DMS53 treated with DMSO at 0.1 percent for 48 hours (cell line): ENCODE measurements around the gene MBNL1.
A peak's percentile ranks its signal among the peaks of the same experiment; 100 is the strongest.
"Not testable (repeated sequence)": the region's sequence is repeated elsewhere in the genome, so short reads cannot be mapped to it uniquely, and the experiment has no call there.

Experiments
- DNase-seq: peaks from one replicate; lab custom pipeline; 2025; ENCODE audit not compliant: unreplicated experiment; lab: John Stamatoyannopoulos, UW

The MBNL1 gene

GRCh38 chr3:152396867-152397266, 128.1 kb downstream of the MBNL1 start:
- no peak for DNase-seq

DNA sequence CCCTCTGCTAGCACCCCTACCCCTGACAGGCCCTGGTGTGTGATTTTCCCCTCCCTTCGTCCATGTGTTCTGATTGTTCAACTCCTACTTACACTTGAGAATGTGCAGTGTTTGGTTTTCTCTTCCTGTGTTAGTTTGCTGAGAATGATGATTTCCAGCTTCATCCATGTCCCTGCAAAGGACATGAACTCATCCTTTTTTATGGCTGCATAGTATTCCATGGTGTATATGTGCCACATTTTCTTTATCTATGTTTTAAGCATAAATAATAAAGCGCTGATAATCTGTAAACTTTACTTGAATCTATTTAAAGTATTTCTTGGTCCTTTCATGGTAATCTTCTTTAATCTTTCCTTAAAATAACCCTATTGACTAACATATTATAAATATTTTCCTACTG, 128.6 kb downstream of the MBNL1 start:
- DNase-seq, result not testable (repeated sequence)

GRCh38 chr3:152398495-152398894, 129.8 kb downstream of the MBNL1 start:
- no peak for DNase-seq

DNA sequence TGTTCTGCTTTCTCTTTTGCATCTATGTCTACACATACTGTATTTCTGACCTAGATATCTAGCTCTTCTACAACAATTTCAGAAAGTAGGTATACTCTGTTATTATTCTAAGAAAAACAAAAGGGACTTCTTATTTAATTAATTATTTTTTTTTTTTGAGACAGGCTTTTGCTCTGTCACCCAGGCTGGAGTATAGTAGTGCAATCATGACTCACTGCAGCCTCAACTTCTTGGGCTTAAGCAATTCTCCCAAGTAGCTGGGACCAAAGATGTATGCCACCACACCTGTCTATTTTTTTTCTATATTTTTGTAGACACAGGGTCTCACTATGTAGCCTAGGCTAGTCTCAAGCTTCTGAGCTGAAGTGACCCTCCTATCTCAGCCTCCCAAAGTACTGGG, 130.6 kb downstream of the MBNL1 start:
- no peak for DNase-seq

DNA sequence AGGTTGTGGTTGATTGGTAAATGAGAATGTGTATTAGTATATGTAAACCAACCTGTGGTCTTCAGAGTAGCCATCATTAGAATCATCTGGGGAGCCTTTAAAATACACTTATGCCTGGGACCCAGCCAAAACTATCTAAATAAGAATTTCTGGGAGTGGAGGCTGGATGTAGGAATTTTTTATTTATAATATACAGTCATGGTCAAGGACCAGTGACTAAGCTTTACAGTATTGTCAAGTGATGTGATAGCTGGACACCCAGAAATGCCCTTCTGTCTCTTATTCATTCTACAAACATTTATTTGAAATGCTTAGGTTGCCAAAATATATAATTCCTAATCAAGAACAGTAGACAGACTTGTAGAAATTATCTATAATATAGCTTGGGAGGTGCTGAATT, 132.2 kb downstream of the MBNL1 start:
- no peak for DNase-seq

GRCh38 chr3:152402695-152403451, 134.1 kb downstream of the MBNL1 start:
- peak; percentile 52 for DNase-seq

- DNase-seq, result no peak
Measured at GRCh38 chr3:152403632-152404066, 134.9 kb downstream of the MBNL1 start.

DNA sequence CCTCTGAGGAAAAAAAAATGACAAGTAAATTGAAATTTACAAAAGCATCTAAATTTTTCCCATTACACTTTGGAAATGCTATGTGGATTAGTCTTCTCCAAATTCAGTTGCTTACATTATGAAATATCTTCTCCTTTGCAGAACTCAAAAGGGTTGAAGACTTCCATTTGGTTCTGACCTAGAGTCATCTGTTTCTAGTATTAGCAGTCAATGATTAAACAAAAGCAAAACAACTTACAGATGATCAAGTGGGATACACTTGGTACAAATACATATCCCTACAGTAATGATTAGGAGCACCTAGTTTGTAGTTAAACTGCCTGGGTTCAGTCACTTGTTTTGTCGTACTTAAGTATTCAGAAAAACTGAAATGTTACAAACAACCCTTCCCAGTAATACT, 136.2 kb downstream of the MBNL1 start:
- DNase-seq, result no peak

GRCh38 chr3:152405915-152406802, 137.4 kb downstream of the MBNL1 start:
- no peak for DNase-seq

- DNase-seq, result no peak
Measured at GRCh38 chr3:152413240-152413639, 144.5 kb downstream of the MBNL1 start.

DNA sequence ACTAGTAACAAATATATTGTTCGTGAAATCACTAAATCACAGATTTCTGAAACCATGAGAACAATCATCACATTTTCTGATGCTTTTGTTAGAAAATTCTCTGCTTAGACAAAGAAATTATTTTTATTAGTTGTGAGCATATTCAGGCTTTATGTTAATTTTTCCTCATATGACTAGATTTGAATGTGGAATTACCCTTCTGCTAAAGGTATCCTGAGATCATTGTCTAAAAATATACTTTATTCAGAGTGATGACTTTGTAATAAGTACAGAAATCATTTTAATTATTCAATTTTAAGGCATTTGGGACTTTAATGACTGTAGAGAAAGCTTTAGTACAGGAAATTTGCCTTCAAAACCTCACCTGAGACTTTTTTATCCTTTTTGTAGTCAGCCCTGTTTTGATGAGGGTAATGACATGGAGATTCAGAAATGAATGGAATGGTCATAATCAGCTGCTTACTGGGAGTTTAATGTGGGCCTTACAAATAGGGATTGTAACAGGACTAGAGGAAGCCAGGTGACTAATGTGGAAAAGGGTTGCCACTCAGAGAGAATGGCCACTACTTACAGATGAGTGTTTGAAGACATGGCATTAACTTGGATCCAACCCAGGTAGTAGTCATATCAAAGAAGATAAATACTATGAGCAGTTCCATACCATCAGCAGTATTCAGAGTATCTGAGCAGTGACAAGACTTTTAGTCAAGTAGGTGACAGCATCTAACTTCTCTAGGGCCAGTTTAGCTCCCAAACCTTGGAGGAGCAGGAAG, 148.3 kb downstream of the MBNL1 start:
- no peak for DNase-seq

- no peak for DNase-seq
Measured at GRCh38 chr3:152419748-152420147, 151.0 kb downstream of the MBNL1 start.

GRCh38 chr3:152421162-152421561, 152.4 kb downstream of the MBNL1 start:
- DNase-seq, result no peak

- no peak for DNase-seq
Measured at GRCh38 chr3:152426393-152426792, 157.7 kb downstream of the MBNL1 start.

DNA sequence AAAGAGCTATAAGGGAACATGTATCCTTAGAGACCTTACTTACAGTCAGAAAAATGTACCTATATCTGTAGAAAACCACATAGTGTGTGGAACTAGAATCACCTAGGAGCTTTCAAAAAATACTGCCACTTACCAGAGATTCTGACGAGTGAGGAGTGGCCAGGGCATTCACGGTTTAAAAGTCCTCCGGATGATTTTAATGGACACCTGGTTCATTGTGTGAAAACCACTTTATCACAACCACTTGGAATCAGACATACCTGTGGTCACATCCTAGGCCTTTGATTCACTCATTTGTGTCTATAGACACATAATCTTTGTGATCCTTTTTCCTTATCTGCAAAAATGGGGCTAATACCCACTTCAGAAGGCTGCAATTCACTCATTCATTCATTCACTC, 159.8 kb downstream of the MBNL1 start:
- no peak for DNase-seq

GRCh38 chr3:152430223-152431002, 161.7 kb downstream of the MBNL1 start:
- no peak for DNase-seq

DNA sequence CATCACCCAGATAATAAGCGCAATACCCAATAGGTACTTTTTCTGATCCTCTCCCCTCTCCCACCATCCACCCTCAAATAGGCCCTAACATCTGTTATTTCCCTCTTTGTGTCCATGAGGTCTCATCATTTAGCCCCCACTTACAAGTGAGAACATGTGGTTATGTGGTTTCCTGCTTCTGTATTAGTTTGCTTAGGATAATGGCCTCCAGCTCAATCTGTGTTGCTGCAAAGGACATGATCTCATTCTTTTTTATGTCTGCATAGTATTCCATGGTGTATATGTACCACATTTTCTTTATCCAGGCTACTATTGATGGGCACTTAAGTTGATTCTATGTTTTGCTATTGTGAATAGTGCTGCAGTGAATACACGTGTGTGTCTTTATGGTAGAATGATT, 165.4 kb downstream of the MBNL1 start:
- no peak for DNase-seq

- not testable (repeated sequence) for DNase-seq
Measured at GRCh38 chr3:152435210-152435609, 166.5 kb downstream of the MBNL1 start.

GRCh38 chr3:152436707-152437590, 168.2 kb downstream of the MBNL1 start:
- no peak for DNase-seq

DNA sequence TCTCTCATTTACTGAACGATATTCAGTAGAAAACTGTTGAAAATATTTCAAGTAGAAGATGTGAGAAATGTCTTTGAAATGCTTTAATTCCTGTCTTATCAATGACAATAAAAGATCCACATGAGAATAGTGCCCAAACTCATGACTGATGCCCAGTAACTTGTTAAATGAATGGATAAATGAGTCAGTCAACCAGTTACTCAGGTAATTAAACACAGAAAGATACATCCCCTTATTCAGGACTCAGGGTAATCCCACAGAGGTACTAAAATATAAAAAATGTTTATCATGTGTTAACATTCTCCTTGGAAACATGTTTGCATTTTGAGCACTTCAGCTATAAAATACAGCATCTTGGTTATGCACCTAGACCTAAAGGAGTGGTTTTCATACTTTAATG, 169.5 kb downstream of the MBNL1 start:
- DNase-seq, result no peak
